GM23338 (cell line): ENCODE data around the gene FBXO15.

Experiments used
- CREB1 ChIP-seq: fragments of 250-450 bp; sonication (Bioruptor Pico); IDR thresholded peaks from 2 replicates; pipeline ENCODE4 v1.5.0; 2020; ENCODE audit warnings: low read depth, mild to moderate bottlenecking, moderate library complexity
- CTCF ChIP-seq, 2 experiments: fragments of 200-600 bp in 1 of 2; sonication (generic) in 1 of 2; conservative IDR thresholded peaks; 2 replicates each; pipeline versions ENCODE4 v1.5.1 to v1.6.1; 2016 to 2017; ENCODE audit warnings: antibody characterized with exemption in 2 of 2, low read depth in 2 of 2, mild to moderate bottlenecking in 2 of 2, moderate library complexity in 1 of 2
- ETS1 ChIP-seq: IDR thresholded peaks from 2 replicates; pipeline ENCODE4 v1.6.1; 2016; ENCODE audit warnings: antibody characterized with exemption
- EZH2 ChIP-seq: fragments of 200-600 bp; sonication (generic); IDR thresholded peaks from one replicate; pipeline ENCODE4 v1.8.0; 2017; ENCODE audit warnings: antibody characterized with exemption, mild to moderate bottlenecking, low read depth; ENCODE audit not compliant: unreplicated experiment
- EZH2phosphoT487 ChIP-seq: fragments of 200-600 bp; sonication (generic); IDR thresholded peaks from one replicate; pipeline ENCODE4 v1.8.1; 2018; ENCODE audit warnings: antibody characterized with exemption; ENCODE audit not compliant: unreplicated experiment
- JUNB ChIP-seq: IDR thresholded peaks from one replicate; pipeline ENCODE4 v1.6.1; 2016; ENCODE audit warnings: antibody characterized with exemption; ENCODE audit not compliant: unreplicated experiment
- NANOG ChIP-seq: IDR thresholded peaks from 2 replicates; pipeline ENCODE4 v1.6.1; 2016; ENCODE audit warnings: antibody characterized with exemption, borderline replicate concordance
- POLR2AphosphoS5 ChIP-seq: IDR thresholded peaks from 2 replicates; pipeline ENCODE4 v1.6.1; 2016; ENCODE audit warnings: antibody characterized with exemption, low read depth
- REST ChIP-seq: IDR thresholded peaks from one replicate; pipeline ENCODE4 v1.6.1; 2018; ENCODE audit warnings: antibody characterized with exemption; ENCODE audit not compliant: unreplicated experiment
- STAT1 ChIP-seq: IDR thresholded peaks from one replicate; pipeline ENCODE4 v1.6.1; 2016; ENCODE audit warnings: antibody characterized with exemption; ENCODE audit not compliant: unreplicated experiment
- ZNF114 ChIP-seq: fragments of 250-450 bp; sonication (Bioruptor Pico); IDR thresholded peaks from 2 replicates; pipeline ENCODE4 v1.5.0; 2020; ENCODE audit warnings: mild to moderate bottlenecking, moderate library complexity
- ZNF331 ChIP-seq: fragments of 250-450 bp; sonication (Bioruptor Pico); IDR thresholded peaks from 2 replicates; pipeline ENCODE4 v1.5.0; 2020; ENCODE audit warnings: low read depth, mild to moderate bottlenecking, moderate library complexity
- ZNF462 ChIP-seq: fragments of 250-450 bp; sonication (Bioruptor Pico); IDR thresholded peaks from 2 replicates; pipeline ENCODE4 v1.5.0; 2020; ENCODE audit warnings: mild to moderate bottlenecking, moderate library complexity

GRCh38 chr18:74040459-74041332, 106.9 kb downstream of the FBXO15 start:
- peak; percentile 86 to 90 for TF ChIP-seq CTCF (conservative IDR thresholded peaks at IDR 0.05; ENCODE audit: low read depth in 2 of 2)
- TF ChIP-seq EZH2, result no peak
- TF ChIP-seq ZNF331 (CRISPR knock-in tag), result no peak
- no peak for TF ChIP-seq REST
- TF ChIP-seq EZH2phosphoT487, result no peak
- TF ChIP-seq POLR2AphosphoS5, result no peak
- no peak for TF ChIP-seq ZNF114 (CRISPR knock-in tag)
- TF ChIP-seq ETS1, result no peak
- TF ChIP-seq JUNB, result no peak
- TF ChIP-seq CREB1, result no peak
- TF ChIP-seq ZNF462 (CRISPR knock-in tag), result no peak
- TF ChIP-seq STAT1, result no peak
- no peak for TF ChIP-seq NANOG
